Esophagus (tissue), 2 donors: Measurements from ENCODE around the gene SLC12A3. TPM values are rescaled to one million over a fixed set of nuclear protein-coding genes. Genes with fewer than 3 reads are reported as not detected.
"Not testable (repeated sequence)": the region's sequence is repeated elsewhere in the genome, so short reads cannot be mapped to it uniquely, and the experiment has no call there.

Experiments
- H3K27ac ChIP-seq, 2 donors: one replicate each; pipeline ENCODE4 v1.5.1; 2013; ENCODE audit warnings: low read depth in 2 of 2, mild to moderate bottlenecking in 2 of 2, inconsistent platforms in 1 of 2, low read length in 1 of 2, moderate library complexity in 1 of 2
- H3K27me3 ChIP-seq, 2 donors: one replicate each; pipeline ENCODE4 v1.6.1; 2013; ENCODE audit warnings: low read length in 2 of 2, control low read depth in 1 of 2, mild to moderate bottlenecking in 1 of 2; ENCODE audit not compliant: insufficient read depth in 2 of 2, control insufficient read depth in 1 of 2
- H3K36me3 ChIP-seq, 2 donors: one replicate each; pipeline ENCODE4 v1.6.1; 2013; ENCODE audit warnings: low read length in 1 of 2; ENCODE audit not compliant: control insufficient read depth in 2 of 2, insufficient read depth in 2 of 2
- H3K4me1 ChIP-seq, 2 donors: one replicate each; pipeline ENCODE4 v1.6.1; 2013; ENCODE audit warnings: low read length in 1 of 2; ENCODE audit not compliant: control insufficient read depth in 2 of 2, insufficient read depth in 2 of 2
- H3K4me3 ChIP-seq, 2 donors: one replicate each; pipeline ENCODE4 v1.5.1; 2013; ENCODE audit warnings: low read length in 2 of 2, mild to moderate bottlenecking in 2 of 2, low read depth in 1 of 2, moderate library complexity in 1 of 2
- H3K9me3 ChIP-seq, 2 donors: one replicate each; pipeline ENCODE4 v1.6.1; 2013; ENCODE audit warnings: mild to moderate bottlenecking in 2 of 2, low read depth in 1 of 2, low read length in 1 of 2, moderate library complexity in 1 of 2; ENCODE audit not compliant: control insufficient read depth in 2 of 2, insufficient read depth in 1 of 2
- WGBS, 2 donors: extraction: QIAGEN DNeasy Blood & Tissue Kit; methylation state at CpG; one replicate each; pipeline ENCODE4 v1.1.7; 2013; 5-methylcytosine and 5-hydroxymethylcytosine counted together
- polyA plus RNA-seq, 2 donors: library from polyadenylated mRNA; stranded (reverse); fragments of 200-250 nt; gene quantifications; one replicate each; pipeline ENCODE4 v1.2.3, GENCODE V29; 2013
- donor health status: healthy with polysubstance abuse.
- donor health status: Bipolar disorder and iron deficiency.

SLC12A3 gene
- polyA plus RNA-seq, 2 donors = 0.04 to 0.06 TPM

DNA sequence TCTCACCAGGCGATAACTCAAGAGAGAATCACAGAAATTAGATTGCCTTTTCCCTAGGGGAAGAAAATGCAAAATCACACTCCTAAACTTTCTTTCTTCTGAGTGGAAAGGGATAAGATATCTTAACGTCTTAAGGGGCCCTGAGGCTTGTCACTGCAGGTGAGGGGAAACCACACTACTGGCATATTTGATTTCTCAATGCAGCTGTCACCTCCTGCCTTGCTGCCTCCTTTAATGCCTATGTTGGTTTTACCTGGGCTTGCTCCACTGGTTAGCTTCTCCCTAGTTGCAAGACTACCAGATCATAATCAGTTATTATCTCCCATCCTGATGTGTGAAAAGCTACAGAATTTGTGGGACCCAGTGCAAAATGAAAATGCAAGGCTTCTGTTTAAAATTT, 62.5 kb downstream of the SLC12A3 start:
- no peak overlapping the region for H3K27ac ChIP-seq
- H3K4me1 ChIP-seq = peaks cover 0 to 3% of the 10 kb centered on the region in 2 donors
- H3K27me3 ChIP-seq = no peaks in the 10 kb centered on the region
- H3K4me3 ChIP-seq = no peak overlapping the region
- WGBS, 2 donors = 62 to 73% methylated on average over 2 of the region's 2 CpGs
- H3K36me3 ChIP-seq = no peaks in the 10 kb centered on the region
- no peaks in the 10 kb centered on the region for H3K9me3 ChIP-seq

DNA sequence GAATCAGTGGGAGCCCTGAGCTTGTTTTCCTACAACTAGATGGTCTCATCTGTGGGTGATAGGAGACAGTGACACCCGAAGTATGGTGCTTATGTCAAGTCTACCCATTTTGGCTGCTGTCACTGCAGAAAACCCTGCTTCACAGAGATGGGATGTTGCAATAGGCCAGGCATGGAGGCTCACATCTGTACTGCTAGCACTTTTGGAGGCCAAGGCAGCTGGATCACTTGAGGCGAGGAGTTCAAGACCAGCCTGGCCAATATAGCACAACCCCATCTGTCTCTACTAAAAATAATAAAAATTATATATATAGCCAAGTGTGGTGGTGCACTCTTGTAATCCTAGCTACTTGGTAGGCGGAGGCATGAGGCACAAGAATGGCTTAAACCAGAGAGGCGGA, 64.6 kb downstream of the SLC12A3 start:
- Histone ChIP-seq H3K4me3 (no peak overlapping the region), H3K27ac (no peak overlapping the region), H3K4me1 (peaks cover 0 to 3% of the 10 kb centered on the region in 2 donors), H3K9me3 (no peaks in the 10 kb centered on the region), H3K36me3 (no peaks in the 10 kb centered on the region), H3K27me3 (no peaks in the 10 kb centered on the region)
- 95 to 100% methylated on average over 4 of the region's 4 CpGs for WGBS, 2 donors

DNA sequence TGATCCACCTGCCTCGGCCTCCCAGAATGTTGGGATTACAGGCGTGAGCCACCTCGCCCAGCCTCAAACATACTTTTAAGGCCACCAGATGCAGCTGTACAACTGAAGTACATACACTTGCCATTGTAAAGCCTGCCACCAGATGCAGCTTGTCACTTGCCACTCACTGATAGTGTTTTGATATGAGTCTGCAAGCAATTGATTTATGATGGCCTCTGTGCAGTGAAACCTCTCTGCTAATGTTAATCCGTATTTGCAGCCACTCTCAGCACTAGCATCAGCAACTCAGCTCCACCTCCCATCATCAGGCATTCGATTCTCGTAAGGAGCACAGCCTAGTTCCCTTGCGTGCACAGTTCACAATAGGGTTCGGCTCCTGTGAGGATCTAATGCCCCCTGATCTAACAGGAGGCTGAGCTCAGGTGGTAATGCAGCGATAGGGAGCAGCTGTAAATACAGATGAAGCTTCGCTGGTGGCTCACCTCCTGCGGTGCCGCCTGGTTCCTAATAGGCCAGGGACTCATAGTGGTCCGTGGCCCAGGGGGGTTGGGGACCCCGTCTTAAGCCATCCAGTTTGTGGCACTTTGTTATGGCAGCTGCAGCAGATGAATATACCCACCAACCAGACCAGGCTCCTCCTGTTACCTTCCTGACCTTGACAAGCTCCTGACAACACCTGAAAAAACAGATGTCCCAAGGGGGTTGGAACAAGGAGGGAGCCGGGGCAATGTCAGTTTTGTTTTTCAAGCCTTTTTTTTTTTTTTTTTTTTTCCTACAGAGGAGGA, 65.7 kb downstream of the SLC12A3 start:
- no peaks in the 10 kb centered on the region for H3K36me3 ChIP-seq
- 64 to 85% methylated on average over 15 of the region's 15 CpGs for WGBS, 2 donors
- H3K9me3 ChIP-seq = no peaks in the 10 kb centered on the region
- no peak overlapping the region for H3K4me3 ChIP-seq
- no peaks in the 10 kb centered on the region for H3K27me3 ChIP-seq
- no peak overlapping the region for H3K27ac ChIP-seq
- H3K4me1 ChIP-seq = peaks cover 0 to 3% of the 10 kb centered on the region in 2 donors

DNA sequence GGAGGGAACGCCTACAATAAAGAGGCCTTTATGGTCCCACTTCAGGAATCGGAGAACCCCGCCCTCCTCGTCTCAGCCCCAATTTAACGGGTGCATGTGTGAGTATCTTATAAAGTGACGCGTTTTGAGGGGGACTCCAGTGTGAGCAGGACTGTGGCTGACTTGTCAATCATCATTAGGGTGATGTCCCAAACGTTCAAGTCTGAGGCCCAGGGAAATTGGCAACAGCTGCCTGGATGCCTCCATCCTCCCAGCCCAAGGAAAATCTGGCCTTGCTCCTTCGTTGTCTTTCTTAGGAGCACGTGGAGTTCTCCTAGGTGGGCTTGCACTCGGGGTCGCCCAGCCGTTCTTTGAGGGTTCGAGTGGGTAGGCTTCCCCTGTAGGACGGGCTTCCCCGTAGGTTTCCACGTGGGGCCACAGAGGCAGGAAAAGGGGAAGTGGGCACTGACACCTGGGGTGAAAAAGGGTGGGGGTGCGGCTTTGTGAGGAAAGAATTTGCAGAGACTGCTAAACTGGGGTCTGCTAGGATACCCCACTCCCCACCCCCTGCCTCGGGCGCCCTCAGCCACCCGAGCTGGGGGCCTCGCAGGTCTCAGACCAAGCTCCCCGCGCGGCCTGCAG, 66.4 kb downstream of the SLC12A3 start:
- no peaks in the 10 kb centered on the region for H3K27me3 ChIP-seq
- peak overlapping the region; percentile 94 to 98 for H3K27ac ChIP-seq
- no peaks in the 10 kb centered on the region for H3K9me3 ChIP-seq
- WGBS, 2 donors = 17 to 25% methylated on average over 25 of the region's 25 CpGs
- no peaks in the 10 kb centered on the region for H3K36me3 ChIP-seq
- peak overlapping the region; percentile 43 to 89 for H3K4me3 ChIP-seq
- H3K4me1 ChIP-seq = peaks cover 0 to 3% of the 10 kb centered on the region in 2 donors

DNA sequence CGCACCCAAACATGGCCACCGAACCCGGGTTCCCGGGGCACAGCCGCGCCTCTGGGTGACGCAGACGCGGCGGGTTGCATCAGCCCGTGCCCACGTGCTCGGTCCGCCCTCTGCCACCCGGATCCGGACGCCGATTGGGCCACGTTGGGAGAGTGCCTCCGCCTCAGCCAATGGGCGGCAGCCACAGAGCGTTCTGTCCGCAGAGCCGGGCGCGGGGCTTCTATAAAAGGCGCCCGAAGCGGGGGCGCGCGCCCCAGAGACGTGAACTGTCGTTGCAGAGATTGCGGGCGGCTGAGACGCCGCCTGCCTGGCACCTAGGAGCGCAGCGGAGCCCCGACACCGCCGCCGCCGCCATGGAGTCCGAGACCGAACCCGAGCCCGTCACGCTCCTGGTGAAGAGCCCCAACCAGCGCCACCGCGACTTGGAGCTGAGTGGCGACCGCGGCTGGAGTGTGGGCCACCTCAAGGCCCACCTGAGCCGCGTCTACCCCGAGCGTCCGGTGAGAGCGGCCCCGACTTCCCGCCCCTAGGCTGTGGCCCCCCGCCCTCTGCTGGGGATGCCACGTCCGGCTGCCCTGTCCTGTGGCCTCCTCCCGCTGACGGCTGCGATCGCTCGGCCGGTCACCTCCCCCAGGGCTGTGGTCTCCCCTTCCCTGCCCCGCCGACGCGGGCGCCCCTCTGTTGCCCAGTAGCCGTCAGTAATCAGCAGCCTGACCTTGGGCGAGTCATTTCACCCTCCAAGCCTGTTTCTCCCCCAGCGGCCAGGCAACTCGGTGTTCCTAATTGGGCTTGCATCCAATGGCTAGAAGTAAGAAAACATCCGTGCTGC, 67.1 kb downstream of the SLC12A3 start, which contains the start of gene HERPUD1:
Gene HERPUD1, plus strand, starts transcription at position 251 of the 829 bp plus-strand sequence. Its CDS starts 103 bp downstream, at position 354.
- no peaks in the 10 kb centered on the region for H3K27me3 ChIP-seq

DNA sequence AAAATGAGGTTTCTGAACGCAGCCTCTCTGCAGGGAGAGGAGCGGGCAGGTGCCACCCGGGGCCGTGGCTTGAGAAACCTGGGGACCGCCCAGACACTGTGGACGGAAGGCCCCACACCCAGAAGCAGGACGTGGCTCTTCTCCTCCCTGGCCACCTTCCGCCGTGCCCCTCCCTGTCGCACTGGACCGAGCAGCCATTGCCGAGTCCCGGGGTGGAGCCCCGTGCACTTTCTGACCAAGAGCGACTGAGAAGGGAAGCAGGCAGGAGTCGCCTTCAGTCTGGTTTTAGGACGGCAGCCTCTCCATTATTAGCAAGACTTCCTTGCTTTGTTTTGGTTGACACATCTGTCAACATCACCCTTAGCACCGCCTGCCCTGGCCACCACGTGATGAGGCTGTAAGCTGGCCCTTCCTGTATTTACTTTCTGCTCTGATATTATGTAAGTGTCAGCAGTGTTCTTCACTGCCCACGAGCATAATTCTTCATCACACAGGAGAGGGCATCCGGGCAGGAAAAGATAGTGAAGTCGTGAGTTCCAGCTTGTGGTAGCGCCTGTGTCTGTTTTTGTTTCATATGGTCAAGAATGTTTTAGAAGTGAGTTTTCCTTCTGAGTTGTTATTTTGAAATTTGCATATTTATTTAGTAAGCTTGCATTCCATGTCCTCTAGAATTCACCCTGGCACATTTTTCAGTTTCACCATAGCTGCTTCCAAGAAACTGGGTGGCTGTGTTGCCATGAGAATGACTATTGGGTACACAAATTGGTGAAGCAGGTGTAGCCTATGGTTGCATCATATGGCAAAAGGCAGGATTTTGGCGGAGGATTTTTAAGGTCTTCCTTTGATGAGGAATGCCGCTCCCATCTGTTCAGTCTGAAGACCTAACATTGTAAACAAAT, 68.0 kb downstream of the SLC12A3 start:
- Histone ChIP-seq H3K27me3 (no peaks in the 10 kb centered on the region), H3K4me1 (peaks cover 0 to 3% of the 10 kb centered on the region in 2 donors), H3K9me3 (no peaks in the 10 kb centered on the region), H3K4me3 (peak overlapping the region; percentile 89), H3K36me3 (peaks cover 3 to 5% of the 10 kb centered on the region in 2 donors), H3K27ac (peak overlapping the region; percentile 98)
- WGBS, 2 donors = 1 to 2% methylated on average over 25 of the region's 25 CpGs

More for the DNA sequence above, 67.1 kb downstream of the SLC12A3 start, which contains the start of gene HERPUD1:
- no peaks in the 10 kb centered on the region for H3K9me3 ChIP-seq
- H3K36me3 ChIP-seq = peaks cover 3 to 5% of the 10 kb centered on the region in 2 donors
- 0 to 1% methylated on average over 82 to 83 of the region's 83 CpGs for WGBS, 2 donors
- H3K4me1 ChIP-seq = peaks cover 0 to 3% of the 10 kb centered on the region in 2 donors
- peak within 1 kb of the TSS; percentile 98 for H3K27ac ChIP-seq
- H3K4me3 ChIP-seq = peak within 1 kb of the TSS; percentile 89

DNA sequence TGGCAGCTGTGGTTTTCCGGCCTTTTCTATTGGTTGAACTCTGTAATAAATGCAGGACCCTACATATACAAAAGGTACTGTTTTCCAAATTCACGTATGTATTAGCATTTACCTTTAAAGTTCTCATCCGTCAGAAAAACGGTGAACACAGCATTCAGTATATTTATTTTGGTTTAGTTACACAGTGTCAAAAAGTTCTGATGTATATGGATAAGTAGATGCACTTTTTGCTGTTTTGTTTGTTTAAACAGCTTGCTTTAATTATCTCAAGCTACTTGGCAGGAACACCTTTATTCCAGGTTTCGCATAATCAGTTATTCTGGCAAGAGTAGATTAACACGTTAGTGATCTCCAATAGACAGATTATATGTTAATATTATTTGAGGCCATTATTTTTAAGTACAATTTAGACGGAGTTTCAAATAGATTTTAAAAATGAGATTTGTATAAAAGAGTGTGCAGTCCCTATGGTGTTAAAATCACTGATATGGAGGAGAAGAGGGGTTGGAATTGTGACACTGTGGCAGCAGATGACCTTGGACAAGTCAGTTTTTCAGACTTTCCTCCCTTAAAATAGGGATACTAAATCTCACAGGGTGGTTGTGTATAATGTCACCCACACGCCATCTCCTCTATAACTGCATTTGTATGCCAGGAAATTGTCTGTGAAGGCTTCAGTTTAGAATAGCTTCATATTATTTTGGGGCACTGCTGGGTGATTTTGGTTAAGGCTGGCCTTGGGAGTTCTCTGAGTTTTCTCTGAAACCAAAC, 69.0 kb downstream of the SLC12A3 start:
- H3K9me3 ChIP-seq = no peaks in the 10 kb centered on the region
- H3K4me3 ChIP-seq = peak overlapping the region in 1 of 2 donors; percentile 89
- H3K27ac ChIP-seq = no peak overlapping the region
- H3K4me1 ChIP-seq = peaks cover 0 to 3% of the 10 kb centered on the region in 2 donors
- peaks cover 7 to 9% of the 10 kb centered on the region in 2 donors for H3K36me3 ChIP-seq
- 18 to 19% methylated on average over 8 of the region's 8 CpGs for WGBS, 2 donors
- H3K27me3 ChIP-seq = no peaks in the 10 kb centered on the region

DNA sequence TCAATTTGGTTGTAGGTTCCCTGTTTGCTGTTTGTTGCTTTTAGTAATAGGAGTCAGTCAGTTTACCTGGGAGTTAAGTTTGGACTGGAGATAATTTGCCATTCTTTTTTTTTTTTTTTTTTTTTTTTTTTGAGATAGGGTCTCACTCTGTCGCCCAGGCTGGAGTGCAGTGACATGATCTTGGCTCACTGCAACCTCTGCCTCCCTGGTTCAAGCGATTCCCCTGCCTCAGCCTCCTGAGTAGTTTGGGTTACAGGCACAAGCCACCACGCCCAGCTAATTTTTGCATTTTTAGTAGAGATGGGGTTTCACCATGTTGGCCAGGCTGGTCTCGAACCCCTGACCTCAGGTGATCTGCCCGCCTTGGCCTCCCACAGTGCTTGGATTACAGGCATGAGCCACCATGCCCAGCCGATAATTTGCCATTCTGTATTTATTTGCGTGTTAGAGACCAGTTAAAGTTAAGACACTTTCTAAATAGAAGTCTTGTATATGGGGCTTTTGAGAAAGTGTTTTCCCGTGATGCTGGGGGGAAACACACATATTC, 69.7 kb downstream of the SLC12A3 start:
- Histone ChIP-seq H3K4me3 (peak overlapping the region in 1 of 2 donors; percentile 89), H3K36me3 (peaks cover 11 to 13% of the 10 kb centered on the region in 2 donors)
- H3K4me1 ChIP-seq, H3K27me3 ChIP-seq, H3K9me3 ChIP-seq, H3K27ac ChIP-seq: not testable (repeated sequence)
- WGBS, 2 donors = 51 to 65% methylated on average over 8 of the region's 8 CpGs
